ENCODE measurements around the gene CNPY2. TPM values are rescaled to one million over a fixed set of nuclear protein-coding genes. Genes with fewer than 3 reads are reported as not detected.

The CNPY2 gene
- total and polyA plus RNA-seq, 2 of the 13 experiments (the other 11 are each of a cell fraction or from before 2014, with no cell fraction given): 285 to 356 TPM

DNA sequence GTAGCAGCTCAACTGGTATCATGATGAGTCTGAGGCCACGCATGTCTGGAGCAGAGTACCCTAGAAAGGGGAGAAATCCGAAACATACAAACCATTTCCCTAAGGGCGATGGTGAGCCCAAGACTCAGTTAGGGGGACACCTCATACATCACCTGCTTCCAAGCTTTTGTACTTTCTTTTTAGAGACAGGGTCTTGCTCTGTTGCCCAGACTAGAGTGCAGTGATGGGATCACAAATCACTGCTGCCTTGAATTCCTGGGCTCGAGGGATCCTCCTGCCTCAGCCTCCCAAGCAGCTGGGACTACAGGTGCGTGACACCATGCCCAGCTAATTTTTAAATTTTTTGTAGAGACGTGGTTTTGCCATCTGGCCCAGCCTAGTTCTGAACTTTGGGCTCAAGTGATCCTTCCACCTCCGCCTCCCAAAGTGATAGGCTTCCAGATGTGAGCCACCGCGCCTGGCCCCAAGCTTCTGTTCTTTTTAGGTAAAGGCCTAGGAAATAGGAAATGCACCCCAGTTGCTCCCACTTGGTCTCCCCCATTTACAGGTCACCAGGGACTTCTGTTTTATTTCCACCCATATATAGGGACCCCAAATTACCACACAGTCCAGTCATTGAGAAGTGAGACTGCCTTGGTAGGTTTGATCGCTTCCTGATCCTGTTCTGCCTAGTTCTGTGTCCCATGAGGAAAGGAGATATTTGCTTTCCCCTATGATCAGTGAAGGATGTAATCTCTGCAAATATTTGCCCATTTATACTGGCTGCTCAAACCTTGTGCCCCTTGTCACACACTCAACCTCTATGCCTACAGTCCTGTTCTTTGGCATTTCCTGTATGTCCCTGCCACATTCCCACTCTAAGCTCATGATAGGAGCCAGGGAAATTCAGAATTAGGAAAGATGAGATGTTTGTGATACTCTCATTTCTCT, 46.6 kb upstream of the CNPY2 start, which contains the start of gene APOF (continued):
- TF ChIP-seq MIER3 (CRISPR knock-in tag; IDR thresholded peaks at IDR 0.05; ENCODE audit: borderline replicate concordance) (peak; percentile 69; the same call in 1 of the 2 replicates), ZNF652 (CRISPR knock-in tag; IDR thresholded peaks at IDR 0.05; ENCODE audit: borderline replicate concordance, low read depth) (0 out of 2 replicates have a peak, but pooled peaks have one; percentile 9), ZFX (CRISPR knock-in tag; IDR thresholded peaks at IDR 0.05; ENCODE audit: low read depth) (peak; percentile 18; the same call in 1 of the 2 replicates), HOXA5 (CRISPR knock-in tag; IDR thresholded peaks at IDR 0.05) (0 out of 2 replicates have a peak, but pooled peaks have one; percentile 26), ZNF432 (CRISPR knock-in tag; IDR thresholded peaks at IDR 0.05; ENCODE audit: borderline replicate concordance) (no peak), ZNF10 (CRISPR knock-in tag; IDR thresholded peaks at IDR 0.05; ENCODE audit: borderline replicate concordance, low read depth) (no peak), NRL (CRISPR knock-in tag; IDR thresholded peaks at IDR 0.05; ENCODE audit: borderline replicate concordance) (no peak), KMT2A (CRISPR knock-in tag; IDR thresholded peaks at IDR 0.05) (peak; percentile 45; the same call in 1 of the 2 replicates), ATF7-NPFF (CRISPR knock-in tag; IDR thresholded peaks at IDR 0.05; ENCODE audit: low read depth) (no peak), RXRA (CRISPR knock-in tag; IDR thresholded peaks at IDR 0.05) (no peak; the same call in 1 of the 2 replicates), ZNF350 (CRISPR knock-in tag; IDR thresholded peaks at IDR 0.05; ENCODE audit: borderline replicate concordance, low read depth) (no peak), ZNF674 (CRISPR knock-in tag; IDR thresholded peaks at IDR 0.05; ENCODE audit: low read depth) (no peak), RBM22 (optimal IDR thresholded peaks at IDR 0.05; ENCODE audit: low read length) (no peak), KLF16 (CRISPR knock-in tag; IDR thresholded peaks at IDR 0.05) (peak in 1 of 2 experiments; percentile 52; a peak in 1 of 4 replicates), ZZZ3 (CRISPR knock-in tag; IDR thresholded peaks at IDR 0.05; ENCODE audit: borderline replicate concordance) (no peak)
- TF ChIP-seq, protein P1, sequence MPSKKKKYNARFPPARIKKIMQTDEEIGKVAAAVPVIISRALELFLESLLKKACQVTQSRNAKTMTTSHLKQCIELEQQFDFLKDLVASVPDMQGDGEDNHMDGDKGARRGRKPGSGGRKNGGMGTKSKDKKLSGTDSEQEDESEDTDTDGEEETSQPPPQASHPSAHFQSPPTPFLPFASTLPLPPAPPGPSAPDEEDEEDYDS (CRISPR knock-in tag; IDR thresholded peaks at IDR 0.05): peak; percentile 62; the same call in 1 of the 2 replicates
- TF ChIP-seq, protein P2, sequence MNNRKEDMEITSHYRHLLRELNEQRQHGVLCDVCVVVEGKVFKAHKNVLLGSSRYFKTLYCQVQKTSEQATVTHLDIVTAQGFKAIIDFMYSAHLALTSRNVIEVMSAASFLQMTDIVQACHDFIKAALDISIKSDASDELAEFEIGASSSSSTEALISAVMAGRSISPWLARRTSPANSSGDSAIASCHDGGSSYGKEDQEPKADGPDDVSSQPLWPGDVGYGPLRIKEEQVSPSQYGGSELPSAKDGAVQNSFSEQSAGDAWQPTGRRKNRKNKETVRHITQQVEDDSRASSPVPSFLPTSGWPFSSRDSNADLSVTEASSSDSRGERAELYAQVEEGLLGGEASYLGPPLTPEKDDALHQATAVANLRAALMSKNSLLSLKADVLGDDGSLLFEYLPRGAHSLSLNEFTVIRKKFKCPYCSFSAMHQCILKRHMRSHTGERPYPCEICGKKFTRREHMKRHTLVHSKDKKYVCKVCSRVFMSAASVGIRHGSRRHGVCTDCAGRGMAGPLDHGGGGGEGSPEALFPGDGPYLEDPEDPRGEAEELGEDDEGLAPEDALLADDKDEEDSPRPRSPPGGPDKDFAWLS (CRISPR knock-in tag; IDR thresholded peaks at IDR 0.05; ENCODE audit: borderline replicate concordance): no peak
- TF ChIP-seq, protein P3, sequence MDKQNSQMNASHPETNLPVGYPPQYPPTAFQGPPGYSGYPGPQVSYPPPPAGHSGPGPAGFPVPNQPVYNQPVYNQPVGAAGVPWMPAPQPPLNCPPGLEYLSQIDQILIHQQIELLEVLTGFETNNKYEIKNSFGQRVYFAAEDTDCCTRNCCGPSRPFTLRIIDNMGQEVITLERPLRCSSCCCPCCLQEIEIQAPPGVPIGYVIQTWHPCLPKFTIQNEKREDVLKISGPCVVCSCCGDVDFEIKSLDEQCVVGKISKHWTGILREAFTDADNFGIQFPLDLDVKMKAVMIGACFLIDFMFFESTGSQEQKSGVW (CRISPR knock-in tag; IDR thresholded peaks at IDR 0.05; ENCODE audit: borderline replicate concordance): no peak
- TF ChIP-seq, protein P4, sequence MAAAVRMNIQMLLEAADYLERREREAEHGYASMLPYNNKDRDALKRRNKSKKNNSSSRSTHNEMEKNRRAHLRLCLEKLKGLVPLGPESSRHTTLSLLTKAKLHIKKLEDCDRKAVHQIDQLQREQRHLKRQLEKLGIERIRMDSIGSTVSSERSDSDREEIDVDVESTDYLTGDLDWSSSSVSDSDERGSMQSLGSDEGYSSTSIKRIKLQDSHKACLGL (CRISPR knock-in tag; IDR thresholded peaks at IDR 0.05): no peak
- TF ChIP-seq, protein P5, sequence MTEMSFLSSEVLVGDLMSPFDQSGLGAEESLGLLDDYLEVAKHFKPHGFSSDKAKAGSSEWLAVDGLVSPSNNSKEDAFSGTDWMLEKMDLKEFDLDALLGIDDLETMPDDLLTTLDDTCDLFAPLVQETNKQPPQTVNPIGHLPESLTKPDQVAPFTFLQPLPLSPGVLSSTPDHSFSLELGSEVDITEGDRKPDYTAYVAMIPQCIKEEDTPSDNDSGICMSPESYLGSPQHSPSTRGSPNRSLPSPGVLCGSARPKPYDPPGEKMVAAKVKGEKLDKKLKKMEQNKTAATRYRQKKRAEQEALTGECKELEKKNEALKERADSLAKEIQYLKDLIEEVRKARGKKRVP (CRISPR knock-in tag; IDR thresholded peaks at IDR 0.05): no peak
- TF ChIP-seq, protein P6, sequence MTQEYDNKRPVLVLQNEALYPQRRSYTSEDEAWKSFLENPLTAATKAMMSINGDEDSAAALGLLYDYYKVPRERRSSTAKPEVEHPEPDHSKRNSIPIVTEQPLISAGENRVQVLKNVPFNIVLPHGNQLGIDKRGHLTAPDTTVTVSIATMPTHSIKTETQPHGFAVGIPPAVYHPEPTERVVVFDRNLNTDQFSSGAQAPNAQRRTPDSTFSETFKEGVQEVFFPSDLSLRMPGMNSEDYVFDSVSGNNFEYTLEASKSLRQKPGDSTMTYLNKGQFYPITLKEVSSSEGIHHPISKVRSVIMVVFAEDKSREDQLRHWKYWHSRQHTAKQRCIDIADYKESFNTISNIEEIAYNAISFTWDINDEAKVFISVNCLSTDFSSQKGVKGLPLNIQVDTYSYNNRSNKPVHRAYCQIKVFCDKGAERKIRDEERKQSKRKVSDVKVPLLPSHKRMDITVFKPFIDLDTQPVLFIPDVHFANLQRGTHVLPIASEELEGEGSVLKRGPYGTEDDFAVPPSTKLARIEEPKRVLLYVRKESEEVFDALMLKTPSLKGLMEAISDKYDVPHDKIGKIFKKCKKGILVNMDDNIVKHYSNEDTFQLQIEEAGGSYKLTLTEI (CRISPR knock-in tag; conservative IDR thresholded peaks at IDR 0.05): no peak

All from HepG2 (cell line).